H1 (cell line): ENCODE measurements around the gene SPON2. TPM values are rescaled to one million over a fixed set of nuclear protein-coding genes. Genes with fewer than 3 reads are reported as not detected.

Experiments
- CTCF ChIA-PET: fragments of 300-600 bp; sonication (Branson Sonifier 250); formaldehyde crosslinking; loops from one replicate; lab custom pipeline; 2021; ENCODE audit not compliant: partially characterized antibody; lab: Charles Lee
- POLR2A ChIA-PET: fragments of 300-600 bp; sonication (Branson Sonifier 250); formaldehyde crosslinking; loops from one replicate; lab custom pipeline; 2021; ENCODE audit warnings: inconsistent platforms; ENCODE audit not compliant: partially characterized antibody; lab: Charles Lee
- DNase-seq, 2 experiments: peaks; one replicate each; pipeline versions ENCODE4 v3.0.0 to v3.0.0-alpha.2; 2010 to 2022; ENCODE audit warnings: low spot score in 2 of 2, low read depth in 1 of 2, mixed read lengths in 1 of 2
- FAIRE-seq: peaks from 2 replicates; lab custom pipeline; 2011; peaks lifted over from hg19 to GRCh38; lab: Jason Lieb, UNC
- H2AFZ ChIP-seq: 2 replicates; pipeline ENCODE4 v1.8.1; 2012; ENCODE audit warnings: low read length, inconsistent platforms
- H2AK5ac ChIP-seq: 2 replicates; pipeline ENCODE4 v1.6.1; 2013; ENCODE audit warnings: low read depth, low read length
- H2BK120ac ChIP-seq: replicated peaks from 2 replicates; pipeline ENCODE3; 2013; ENCODE audit warnings: low read depth, low read length, inconsistent platforms
- H2BK12ac ChIP-seq: 2 replicates; pipeline ENCODE4 v1.6.1; 2013; ENCODE audit warnings: low read depth, low read length
- H2BK15ac ChIP-seq: 2 replicates; pipeline ENCODE4 v1.6.1; 2013; ENCODE audit warnings: low read length
- H2BK20ac ChIP-seq: 2 replicates; pipeline ENCODE4 v1.6.1; 2013; ENCODE audit warnings: low read length
- H2BK5ac ChIP-seq: 2 replicates; pipeline ENCODE4 v1.6.1; 2013; ENCODE audit warnings: low read depth, low read length
- H3K14ac ChIP-seq: 2 replicates; pipeline ENCODE4 v1.6.1; 2013; ENCODE audit warnings: inconsistent platforms; ENCODE audit not compliant: insufficient read length
- H3K18ac ChIP-seq: 2 replicates; pipeline ENCODE4 v1.6.1; 2013; ENCODE audit warnings: low read length; ENCODE audit errors: extremely low read depth
- H3K23ac ChIP-seq: 2 replicates; pipeline ENCODE4 v1.6.1; 2013; ENCODE audit warnings: inconsistent platforms; ENCODE audit not compliant: insufficient read length
- H3K23me2 ChIP-seq: 2 replicates; pipeline ENCODE4 v1.6.1; 2013; ENCODE audit warnings: low read depth, low read length
- H3K27ac ChIP-seq: 2 replicates; pipeline ENCODE4 v1.6.1; 2011; ENCODE audit warnings: low read depth, low read length, inconsistent platforms
- H3K27me3 ChIP-seq, 4 experiments: replicated peaks in 1 of 4; 1 replicate in 1 of 4; 2 replicates in 3 of 4; pipeline versions ENCODE4 v1.6.1 to v1.8.1; 2011 to 2013; ENCODE audit warnings: low read length in 3 of 4, mild to moderate bottlenecking in 3 of 4, inconsistent platforms in 2 of 4, mixed read lengths in 2 of 4, moderate library complexity in 1 of 4; ENCODE audit not compliant: control insufficient read depth in 3 of 4, insufficient read depth in 3 of 4; ENCODE audit errors: extremely low read depth in 1 of 4
- H3K36me3 ChIP-seq, 4 experiments: 2 replicates each; pipeline versions ENCODE4 v1.6.1 to v1.8.1; 2011 to 2013; ENCODE audit warnings: mild to moderate bottlenecking in 4 of 4, low read length in 3 of 4, moderate library complexity in 2 of 4, control low read depth in 1 of 4, inconsistent platforms in 1 of 4; ENCODE audit not compliant: insufficient read depth in 4 of 4, control insufficient read depth in 2 of 4
- H3K4ac ChIP-seq: replicated peaks from 2 replicates; pipeline ENCODE3; 2013; ENCODE audit warnings: low read length, low read depth, mixed read lengths, inconsistent platforms; ENCODE audit not compliant: insufficient read length
- H3K4me1 ChIP-seq, 4 experiments: replicated peaks in 1 of 4; 1 replicate in 1 of 4; 2 replicates in 3 of 4; pipeline versions ENCODE4 v1.6.1 to v1.8.1; 2011 to 2013; ENCODE audit warnings: low read length in 3 of 4, inconsistent platforms in 2 of 4, mixed read lengths in 1 of 4; ENCODE audit not compliant: insufficient read depth in 4 of 4, control insufficient read depth in 3 of 4
- H3K4me2 ChIP-seq, 2 experiments: 2 replicates each; pipeline versions ENCODE4 v1.6.1 to v1.8.1; 2011 to 2013; ENCODE audit warnings: low read depth in 2 of 2, low read length in 2 of 2, control low read depth in 1 of 2, inconsistent platforms in 1 of 2, mild to moderate bottlenecking in 1 of 2; ENCODE audit not compliant: insufficient read depth in 1 of 2
- H3K4me3 ChIP-seq, 4 experiments: fragments of 200-600, 300-600 bp in 1 of 4; sonication (generic), shearing (Covaris generic), sonication (Bioruptor Twin) in 1 of 4; 2 replicates each; pipeline versions ENCODE4 v1.5.1 to v1.8.1; 2011 to 2016; ENCODE audit warnings: low read length in 4 of 4, low read depth in 3 of 4, control low read depth in 2 of 4, inconsistent platforms in 2 of 4, mild to moderate bottlenecking in 2 of 4, mixed read lengths in 1 of 4, moderate library complexity in 1 of 4; ENCODE audit not compliant: insufficient read depth in 2 of 4; ENCODE audit errors: extremely low read depth in 1 of 4
- H3K56ac ChIP-seq: replicated peaks from 2 replicates; pipeline ENCODE3; 2013; ENCODE audit warnings: low read depth, mild to moderate bottlenecking, mixed read lengths, low read length, inconsistent platforms; ENCODE audit not compliant: insufficient read length
- H3K79me1 ChIP-seq: 2 replicates; pipeline ENCODE4 v1.6.1; 2013; ENCODE audit warnings: low read depth, low read length, control low read depth
- H3K79me2 ChIP-seq, 2 experiments: 2 replicates each; pipeline versions ENCODE4 v1.6.1 to v1.8.1; 2012 to 2013; ENCODE audit warnings: low read length in 2 of 2, mild to moderate bottlenecking in 2 of 2, inconsistent platforms in 1 of 2; ENCODE audit not compliant: insufficient read depth in 2 of 2, control insufficient read depth in 1 of 2
- H3K9ac ChIP-seq, 4 experiments: replicated peaks in 1 of 4; 1 replicate in 1 of 4; 2 replicates in 3 of 4; pipeline versions ENCODE4 v1.6.1 to v1.8.1; 2011 to 2013; ENCODE audit warnings: low read depth in 3 of 4, low read length in 3 of 4, control low read depth in 2 of 4, mild to moderate bottlenecking in 2 of 4, moderate library complexity in 2 of 4, inconsistent platforms in 1 of 4; ENCODE audit errors: extremely low read depth in 1 of 4
- H3K9me3 ChIP-seq, 2 experiments: 2 replicates each; pipeline versions ENCODE4 v1.6.1 to v1.8.1; 2012 to 2013; ENCODE audit warnings: mild to moderate bottlenecking in 2 of 2, moderate library complexity in 2 of 2, control low read depth in 1 of 2, inconsistent platforms in 1 of 2, low read depth in 1 of 2, low read length in 1 of 2, mixed read lengths in 1 of 2; ENCODE audit not compliant: insufficient read depth in 2 of 2
- H4K20me1 ChIP-seq, 2 experiments: replicated peaks in 1 of 2; 2 replicates each; pipeline versions ENCODE3 to v1.8.1; 2011 to 2013; ENCODE audit warnings: inconsistent platforms in 2 of 2, low read length in 2 of 2, mild to moderate bottlenecking in 1 of 2; ENCODE audit not compliant: insufficient read depth in 2 of 2, control insufficient read depth in 1 of 2
- H4K5ac ChIP-seq: 2 replicates; pipeline ENCODE4 v1.6.1; 2013; ENCODE audit warnings: low read length, low read depth, mixed read lengths, inconsistent platforms; ENCODE audit not compliant: insufficient read length
- H4K8ac ChIP-seq: 2 replicates; pipeline ENCODE4 v1.8.0; 2013; ENCODE audit warnings: mild to moderate bottlenecking, moderate library complexity, low read length, inconsistent platforms; ENCODE audit not compliant: insufficient read depth; ENCODE audit errors: extremely low read depth
- H4K91ac ChIP-seq: replicated peaks from 2 replicates; pipeline ENCODE3; 2013; ENCODE audit warnings: low read length, mixed read lengths, inconsistent platforms; ENCODE audit not compliant: insufficient read length
- ATF3 ChIP-seq: IDR thresholded peaks from 2 replicates; pipeline ENCODE4 v1.6.1; 2011; ENCODE audit warnings: low read depth, mild to moderate bottlenecking, low read length; ENCODE audit not compliant: insufficient read depth
- BRCA1 ChIP-seq: IDR thresholded peaks from 2 replicates; pipeline ENCODE4 v1.6.1; 2012; ENCODE audit warnings: low read depth, low read length, improper control_type of control experiment
- E2F6 ChIP-seq: IDR thresholded peaks from 2 replicates; pipeline ENCODE4 v1.6.1; 2012; ENCODE audit warnings: inconsistent platforms
- EGR1 ChIP-seq: IDR thresholded peaks from 2 replicates; pipeline ENCODE4 v1.6.1; 2011; ENCODE audit warnings: low read depth, low read length, borderline replicate concordance
- EP300 ChIP-seq, 2 experiments: IDR thresholded peaks; 1 replicate in 1 of 2; 2 replicates in 1 of 2; pipeline ENCODE4 v1.6.1; 2011 to 2012; ENCODE audit warnings: low read depth in 2 of 2, low read length in 2 of 2, mild to moderate bottlenecking in 2 of 2, borderline replicate concordance in 1 of 2, inconsistent platforms in 1 of 2, moderate library complexity in 1 of 2
- KDM4A ChIP-seq: IDR thresholded peaks from one replicate; pipeline ENCODE4 v1.7.1; 2012; ENCODE audit warnings: low read depth, mild to moderate bottlenecking, moderate library complexity, low read length, inconsistent platforms; ENCODE audit not compliant: severe bottlenecking
- MAX ChIP-seq: IDR thresholded peaks from 2 replicates; pipeline ENCODE4 v1.6.1; 2012; ENCODE audit warnings: inconsistent platforms
- NANOG ChIP-seq: IDR thresholded peaks from 2 replicates; pipeline ENCODE4 v1.6.1; 2011; ENCODE audit warnings: low read length, low read depth, mild to moderate bottlenecking, inconsistent platforms; ENCODE audit not compliant: insufficient read depth, poor library complexity, severe bottlenecking
- POLR2A ChIP-seq, 2 experiments: IDR thresholded peaks; 1 replicate in 1 of 2; 2 replicates in 1 of 2; pipeline ENCODE4 v1.6.1; 2011; ENCODE audit warnings: low read depth in 2 of 2, low read length in 2 of 2, mild to moderate bottlenecking in 2 of 2; ENCODE audit errors: control extremely low read depth in 1 of 2
- RFX5 ChIP-seq: IDR thresholded peaks from 2 replicates; pipeline ENCODE4 v1.6.1; 2011; ENCODE audit warnings: low read depth, low read length, improper control_type of control experiment, borderline replicate concordance
- SP1 ChIP-seq: IDR thresholded peaks from 2 replicates; pipeline ENCODE4 v1.6.1; 2011; ENCODE audit warnings: low read depth, low read length
- SRF ChIP-seq: IDR thresholded peaks from 2 replicates; pipeline ENCODE4 v1.6.1; 2011; ENCODE audit warnings: mild to moderate bottlenecking, low read depth, low read length, moderate library complexity
- TAF7 ChIP-seq: optimal IDR thresholded peaks from 2 replicates; pipeline ENCODE3; 2011; ENCODE audit warnings: low read depth, mild to moderate bottlenecking, inconsistent platforms, low read length, moderate library complexity, borderline replicate concordance
- WGBS, 2 experiments: shearing (Covaris generic) in 1 of 2; methylation state at CpG; one replicate each; pipeline versions ENCODE4 v1.1.6 to v1.1.7; 2013 to 2015; ENCODE audit warnings: low lambda C conversion rate in 2 of 2, mixed read lengths in 2 of 2, inconsistent platforms in 1 of 2, low coverage in 1 of 2, missing lambda C conversion rate in 1 of 2; ENCODE audit not compliant: insufficient replicate concordance in 2 of 2, insufficient coverage in 1 of 2, insufficient read length in 1 of 2; ENCODE audit errors: extremely low coverage in 1 of 2, missing lambda C conversion rate in 1 of 2; 5-methylcytosine and 5-hydroxymethylcytosine counted together
- polyA plus RNA-seq, 7 experiments: library from polyadenylated mRNA; depleted of rRNA in 3 of 7; stranded (reverse) in 5 of 7; unstranded in 2 of 7; fragments of >200 nt in 5 of 7; fragments of 200-250 nt in 2 of 7; gene quantifications; 1 replicate in 5 of 7; 2 replicates in 1 of 7; 4 replicates in 1 of 7; pipeline versions ENCODE4 v1.2.1 to v1.2.3, GENCODE V29; 2011 to 2013; ENCODE audit warnings: missing spikeins in 2 of 7, mixed read lengths in 2 of 7
- total RNA-seq: library from RNA; stranded (reverse); fragmentation: NEBNext Ultra II Directional; extraction: Animal tissue kit (Norgen Biotek cat#: 25700); gene quantifications from 2 replicates; pipeline ENCODE4 v1.2.1, GENCODE V29; 2021

The SPON2 gene
- total and polyA plus RNA-seq, 2 of the 8 experiments (the other 6 are each of a cell fraction or from before 2014, with no cell fraction given) = 2.8 to 3.2 TPM

- H3K9ac ChIP-seq = no peak overlapping the region
- H2BK12ac ChIP-seq = no peak overlapping the region
- H3K56ac ChIP-seq = no peak overlapping the region
- no peak overlapping the region for H4K8ac ChIP-seq
- H3K9me3 ChIP-seq = peaks cover 3 to 10% of the 10 kb centered on the region in 2 experiments; a peak in 1 of 4 replicates
- H4K5ac ChIP-seq = no peak overlapping the region
- no peak overlapping the region for H3K14ac ChIP-seq
- 90% methylated on average over 8 of the region's 8 CpGs; no CpG with 5 or more reads in 1 of the 2 experiments for WGBS, 2 experiments
- no peaks in the 10 kb centered on the region for H3K23me2 ChIP-seq
- H3K4me2 ChIP-seq = no peak overlapping the region
- H3K4me3 ChIP-seq = no peak overlapping the region
- no peak overlapping the region for H2BK5ac ChIP-seq
- no peak overlapping the region for H3K27ac ChIP-seq
- H4K20me1 ChIP-seq = no peaks in the 10 kb centered on the region
- H2AFZ ChIP-seq = no peak overlapping the region
- H2BK20ac ChIP-seq = no peak overlapping the region
- CTCF ChIA-PET = interaction anchor here (2.9 to 3.5 kb wide), 2 partner anchors 11 to 25 kb away, joined by 9 to 15 read pairs; no protein-coding TSS in a partner anchor
- FAIRE-seq = no peak
- no peaks in the 10 kb centered on the region; a peak in 1 of 7 replicates for H3K27me3 ChIP-seq
- H3K79me1 ChIP-seq = no peaks in the 10 kb centered on the region
- H3K79me2 ChIP-seq = no peaks in the 10 kb centered on the region
- no peak overlapping the region for H3K18ac ChIP-seq
- no peak overlapping the region for H2BK120ac ChIP-seq
- H4K91ac ChIP-seq = no peak overlapping the region
- H3K23ac ChIP-seq = no peak overlapping the region
- H3K4ac ChIP-seq = no peak overlapping the region
- no peak for DNase-seq
- no peak overlapping the region for H2BK15ac ChIP-seq
- no peaks in the 10 kb centered on the region for H3K4me1 ChIP-seq
- POLR2A ChIA-PET = interaction anchor here (1.0 kb wide), 1 partner anchor 133 kb away, joined by 3 read pairs; the partner anchor contains the start of gene MAEA
- H3K36me3 ChIP-seq = no peaks in the 10 kb centered on the region
- H2AK5ac ChIP-seq = no peak overlapping the region
- no peak for TF ChIP-seq POLR2A (IDR thresholded peaks at IDR 0.05; ENCODE audit: control extremely low read depth in 1 of 2, low read depth in 2 of 2, low read length in 2 of 2)
- no peak for TF ChIP-seq NANOG
- TF ChIP-seq ATF3 = no peak
- TF ChIP-seq SP1 = no peak
- TF ChIP-seq EGR1 = no peak
- no peak for TF ChIP-seq RFX5
- no peak for TF ChIP-seq TAF7
- TF ChIP-seq EP300 (IDR thresholded peaks at IDR 0.05; ENCODE audit: borderline replicate concordance in 1 of 2, low read depth in 2 of 2, low read length in 2 of 2) = no peak
- no peak for TF ChIP-seq E2F6
- no peak for TF ChIP-seq BRCA1
- no peak for TF ChIP-seq MAX
- no peak for TF ChIP-seq KDM4A
- TF ChIP-seq SRF = no peak
Measured at GRCh38 chr4:1156069-1156468, 16.3 kb downstream of the SPON2 start.
